Gastroesophageal sphincter (tissue), 4 donors: ENCODE data around the gene SIX2. TPM values are rescaled to one million over a fixed set of nuclear protein-coding genes. Genes with fewer than 3 reads are reported as not detected.

Experiments used
- ATAC-seq: fragments of 150-250 bp; one replicate; pipeline ENCODE4 v1.9.1; 2016; ENCODE audit warnings: mild to moderate bottlenecking, moderate library complexity
- H3K27ac ChIP-seq, 4 donors: fragments of 200-600 bp; sonication (generic) in 3 of 4; 1 replicate in 3 of 4; 2 replicates in 1 of 4; pipeline ENCODE4 v1.5.1; 2016 to 2019
- H3K27me3 ChIP-seq: fragments of 200-600 bp; sonication (generic); one replicate; pipeline ENCODE4 v1.5.1; 2019
- H3K36me3 ChIP-seq, 2 donors: fragments of 200-600 bp; sonication (generic); one replicate each; pipeline ENCODE4 v1.5.1; 2019; ENCODE audit warnings: control low read depth in 1 of 2
- H3K4me1 ChIP-seq, 3 donors: fragments of 200-600 bp; sonication (generic); 1 replicate in 2 of 3; 2 replicates in 1 of 3; pipeline ENCODE4 v1.5.1; 2016 to 2019; ENCODE audit warnings: control low read depth in 2 of 3
- H3K4me3 ChIP-seq, 2 donors: fragments of 200-600 bp; sonication (generic); one replicate each; pipeline ENCODE4 v1.5.1; 2019; ENCODE audit warnings: mild to moderate bottlenecking in 1 of 2, moderate library complexity in 1 of 2
- H3K9me3 ChIP-seq, 3 donors: fragments of 200-600 bp; sonication (generic); one replicate each; pipeline ENCODE4 v1.5.1; 2017 to 2019; ENCODE audit warnings: control low read depth in 2 of 3
- EP300 ChIP-seq: sonication (generic); formaldehyde crosslinking; IDR thresholded peaks from one replicate; pipeline ENCODE4 v1.6.1; 2017; ENCODE audit warnings: antibody characterized with exemption, mild to moderate bottlenecking
- POLR2A ChIP-seq, 2 donors: fragments of 450-650 bp; IDR thresholded peaks; one replicate each; pipeline ENCODE4 v1.6.1; 2017; ENCODE audit warnings: antibody characterized with exemption in 2 of 2, mild to moderate bottlenecking in 2 of 2, moderate library complexity in 1 of 2
- POLR2AphosphoS5 ChIP-seq: sonication (generic); formaldehyde crosslinking; IDR thresholded peaks from one replicate; pipeline ENCODE4 v1.6.1; 2017; ENCODE audit warnings: antibody characterized with exemption
- WGBS, 2 donors: methylation state at CpG; one replicate each; pipeline ENCODE4 v1.1.5; 2018; ENCODE audit warnings: low coverage in 1 of 2; 5-methylcytosine and 5-hydroxymethylcytosine counted together
- total RNA-seq, 4 donors: library from RNA; depleted of rRNA; stranded (reverse); fragments of >200 nt; gene quantifications; one replicate each; pipeline ENCODE4 v1.1.0, GENCODE V29; 2016
- TF ChIP-seq, protein P1 (sequence below), 4 experiments: fragments of 200-600 bp in 2 of 4; fragments of 450-650 bp in 2 of 4; sonication (generic) in 1 of 4; IDR thresholded peaks; one replicate each; pipeline ENCODE4 v1.5.1; 2017 to 2019; ENCODE audit warnings: antibody characterized with exemption in 4 of 4, mild to moderate bottlenecking in 2 of 4, moderate library complexity in 2 of 4

The SIX2 gene
- total RNA-seq, 4 donors from 2014 or later: 1.2 to 1.7 (median 1.5) TPM; not detected in 1

DNA sequence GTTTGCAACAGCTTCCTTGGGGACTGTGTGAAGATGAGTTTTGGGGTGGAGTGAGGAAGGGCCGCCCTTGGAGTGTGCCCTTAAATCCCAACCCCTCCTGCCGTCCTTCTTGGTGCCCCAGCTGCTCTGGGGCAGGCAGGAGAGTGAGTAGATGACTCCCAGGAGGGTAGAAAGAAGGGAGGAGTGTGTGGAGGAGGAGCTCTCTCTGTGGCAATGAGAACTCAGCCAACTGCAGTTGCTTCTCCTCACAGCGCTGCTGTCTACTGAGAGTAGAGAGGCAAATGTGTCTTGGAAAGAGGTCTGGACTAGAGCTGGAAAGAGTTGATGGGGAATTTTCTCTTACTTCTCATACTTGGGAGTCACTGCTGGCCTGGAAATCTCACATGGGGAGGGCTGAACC lies 21.8 kb upstream of the SIX2 start:
- Histone ChIP-seq H3K4me1 (no peaks in the 10 kb centered on the region), H3K4me3 (no peak overlapping the region), H3K27me3 (peaks cover 14% of the 10 kb centered on the region), H3K27ac (no peak overlapping the region), H3K9me3 (no peaks in the 10 kb centered on the region), H3K36me3 (no peaks in the 10 kb centered on the region)
- WGBS, 2 donors: 40% methylated on average over 1 of the region's 3 CpGs; no CpG with 5 or more reads in 1 of the 2 donors
- ATAC-seq: peak; percentile 43
- TF ChIP-seq POLR2A (IDR thresholded peaks at IDR 0.05) (no peak), POLR2AphosphoS5 (no peak), EP300 (no peak)
- TF ChIP-seq, protein P1, sequence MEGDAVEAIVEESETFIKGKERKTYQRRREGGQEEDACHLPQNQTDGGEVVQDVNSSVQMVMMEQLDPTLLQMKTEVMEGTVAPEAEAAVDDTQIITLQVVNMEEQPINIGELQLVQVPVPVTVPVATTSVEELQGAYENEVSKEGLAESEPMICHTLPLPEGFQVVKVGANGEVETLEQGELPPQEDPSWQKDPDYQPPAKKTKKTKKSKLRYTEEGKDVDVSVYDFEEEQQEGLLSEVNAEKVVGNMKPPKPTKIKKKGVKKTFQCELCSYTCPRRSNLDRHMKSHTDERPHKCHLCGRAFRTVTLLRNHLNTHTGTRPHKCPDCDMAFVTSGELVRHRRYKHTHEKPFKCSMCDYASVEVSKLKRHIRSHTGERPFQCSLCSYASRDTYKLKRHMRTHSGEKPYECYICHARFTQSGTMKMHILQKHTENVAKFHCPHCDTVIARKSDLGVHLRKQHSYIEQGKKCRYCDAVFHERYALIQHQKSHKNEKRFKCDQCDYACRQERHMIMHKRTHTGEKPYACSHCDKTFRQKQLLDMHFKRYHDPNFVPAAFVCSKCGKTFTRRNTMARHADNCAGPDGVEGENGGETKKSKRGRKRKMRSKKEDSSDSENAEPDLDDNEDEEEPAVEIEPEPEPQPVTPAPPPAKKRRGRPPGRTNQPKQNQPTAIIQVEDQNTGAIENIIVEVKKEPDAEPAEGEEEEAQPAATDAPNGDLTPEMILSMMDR (IDR thresholded peaks at IDR 0.05): no peak

DNA sequence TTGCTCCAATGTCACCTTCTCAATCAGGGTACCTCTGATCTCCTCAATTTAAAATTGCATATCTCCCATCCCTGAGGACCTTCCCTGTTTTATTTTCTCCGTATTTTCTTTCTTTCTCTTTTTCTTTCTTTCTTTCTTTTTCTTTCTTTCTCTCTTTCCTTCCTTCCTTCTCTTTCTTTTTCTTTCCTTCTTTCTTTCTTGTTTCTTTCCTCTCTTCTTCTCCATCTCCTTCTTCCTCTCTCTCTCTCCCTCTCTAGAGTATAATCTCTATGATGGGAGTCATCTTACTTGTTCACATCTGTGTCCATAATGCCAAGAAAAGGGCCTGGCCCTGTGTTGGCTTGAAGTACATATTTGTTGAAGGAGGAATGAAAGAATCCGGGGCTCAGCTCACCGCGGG lies 21.3 kb upstream of the SIX2 start:
- Histone ChIP-seq H3K27ac (no peak overlapping the region), H3K9me3 (no peaks in the 10 kb centered on the region), H3K4me1 (no peaks in the 10 kb centered on the region), H3K36me3 (no peaks in the 10 kb centered on the region), H3K27me3 (peaks cover 14% of the 10 kb centered on the region), H3K4me3 (no peak overlapping the region)
- TF ChIP-seq POLR2AphosphoS5 (no peak), POLR2A (IDR thresholded peaks at IDR 0.05) (no peak), EP300 (no peak)
- TF ChIP-seq, protein P1 (IDR thresholded peaks at IDR 0.05): no peak
- 63 to 79% methylated on average over 1 to 4 of the region's 4 CpGs for WGBS, 2 donors
- ATAC-seq: no peak

DNA sequence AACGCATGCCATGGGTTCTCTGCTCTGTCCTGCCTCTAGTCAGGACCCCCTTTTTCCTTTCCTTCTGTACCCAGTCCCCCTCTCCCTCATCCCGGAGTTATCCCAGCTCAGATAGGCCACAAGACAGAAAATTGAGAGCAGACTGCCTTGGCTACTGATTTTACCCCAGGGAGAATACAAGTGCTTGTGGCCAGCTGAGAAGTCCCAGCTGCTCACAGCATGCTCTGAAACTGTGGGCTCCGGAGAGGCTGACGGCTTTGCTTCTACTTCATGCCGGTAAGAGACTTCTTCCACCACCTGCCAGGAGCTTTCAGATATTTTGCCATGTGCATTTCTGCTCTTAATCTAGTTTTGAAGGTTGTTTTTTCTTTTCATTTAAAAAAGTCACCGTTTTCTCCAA lies 20.0 kb upstream of the SIX2 start:
- Histone ChIP-seq H3K36me3 (no peaks in the 10 kb centered on the region), H3K27ac (no peak overlapping the region), H3K4me1 (no peaks in the 10 kb centered on the region), H3K27me3 (peaks cover 14% of the 10 kb centered on the region), H3K9me3 (no peaks in the 10 kb centered on the region), H3K4me3 (no peak overlapping the region)
- ATAC-seq: no peak
- TF ChIP-seq POLR2A (IDR thresholded peaks at IDR 0.05) (no peak), POLR2AphosphoS5 (no peak), EP300 (no peak)
- TF ChIP-seq, protein P1 (IDR thresholded peaks at IDR 0.05): no peak
- 27% methylated on average over 6 of the region's 6 CpGs; no CpG with 5 or more reads in 1 of the 2 donors for WGBS, 2 donors

DNA sequence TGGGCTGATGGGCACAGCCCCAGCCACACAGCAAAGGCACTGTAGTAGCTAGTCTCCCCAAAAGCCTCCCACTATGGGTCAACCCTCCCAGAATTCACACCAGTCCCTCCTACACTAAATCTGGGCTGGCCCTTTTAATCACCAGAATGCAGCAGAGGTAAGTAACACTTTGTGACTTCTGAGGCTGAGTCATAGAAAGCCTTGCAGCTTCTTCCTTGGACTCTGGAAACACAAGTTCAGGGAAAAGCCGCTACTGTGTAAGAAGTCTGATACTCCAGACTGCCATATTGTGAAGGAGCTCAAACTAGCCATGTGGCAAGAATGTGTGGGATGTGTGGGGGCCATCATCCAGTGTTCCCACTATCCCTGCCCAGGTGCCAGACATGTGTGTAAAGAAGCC lies 19.0 kb upstream of the SIX2 start:
- Histone ChIP-seq H3K4me3 (no peak overlapping the region), H3K9me3 (no peaks in the 10 kb centered on the region), H3K27ac (no peak overlapping the region), H3K4me1 (no peaks in the 10 kb centered on the region), H3K27me3 (peaks cover 14% of the 10 kb centered on the region), H3K36me3 (no peaks in the 10 kb centered on the region)
- no peak for TF ChIP-seq EP300
- TF ChIP-seq, protein P1 (IDR thresholded peaks at IDR 0.05): no peak
- WGBS, 2 donors: no CpG with 5 or more reads among the region's 1 CpG
- ATAC-seq: no peak

DNA sequence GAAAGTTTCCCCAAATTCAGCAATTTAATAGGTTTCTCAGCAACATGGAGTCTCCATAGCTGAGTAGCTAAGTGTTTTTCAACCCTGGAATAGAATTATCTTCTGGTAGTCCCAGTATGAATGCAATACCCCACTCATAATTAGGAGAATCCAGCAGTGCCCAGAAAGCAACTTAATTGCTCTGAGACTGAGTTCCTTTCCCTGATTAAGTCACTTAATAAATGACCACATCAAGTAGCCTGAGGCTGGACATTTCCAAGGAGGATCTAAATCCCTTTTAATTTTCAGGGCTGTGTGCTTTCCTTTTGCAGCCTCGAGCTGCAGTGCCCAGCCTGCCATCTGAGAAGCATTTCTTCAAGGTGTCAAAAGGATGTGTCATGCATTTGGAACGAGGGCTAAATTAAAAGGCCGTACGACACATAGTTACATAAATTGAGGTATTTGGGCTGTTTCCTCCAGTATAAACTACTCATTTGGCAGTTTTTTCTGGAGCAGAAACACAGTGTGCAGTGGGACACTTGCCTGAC lies 17.7 kb upstream of the SIX2 start:
- WGBS, 2 donors: 34 to 43% methylated on average over 2 to 4 of the region's 4 CpGs
- H3K27ac ChIP-seq: no peak overlapping the region
- peaks cover 17% of the 10 kb centered on the region for H3K27me3 ChIP-seq
- H3K4me1 ChIP-seq: no peaks in the 10 kb centered on the region
- TF ChIP-seq, protein P1 (IDR thresholded peaks at IDR 0.05): no peak
- no peak for TF ChIP-seq POLR2A (IDR thresholded peaks at IDR 0.05)
- TF ChIP-seq EP300: no peak
- TF ChIP-seq POLR2AphosphoS5: no peak
- no peaks in the 10 kb centered on the region for H3K36me3 ChIP-seq
- no peak for ATAC-seq
- no peaks in the 10 kb centered on the region for H3K9me3 ChIP-seq
- H3K4me3 ChIP-seq: no peak overlapping the region
